HG03095 (cell line): Measurements from ENCODE around the gene PDE6B.
"Not testable (repeated sequence)": the region's sequence is repeated elsewhere in the genome, so short reads cannot be mapped to it uniquely, and the experiment has no call there.

Experiments
- ATAC-seq: cut with Tn5 transposase; IDR thresholded peaks from one replicate; pipeline ENCODE4 v1.9.1; 2021; ENCODE audit warnings: moderate library complexity; ENCODE audit not compliant: unreplicated experiment

The PDE6B gene

GRCh38 chr4:624705-625590 is at the start of gene PDE6B:
PDE6B (plus strand) TSS chr4:625573; CDS start chr4:625627, 54 bp downstream.
- ATAC-seq: no peak

- no peak for ATAC-seq
Observed at GRCh38 chr4:576245-576821, 49.0 kb upstream of the PDE6B start, which contains the start of gene TMEM271. TMEM271 (minus strand) TSS chr4:576295; CDS start chr4:576062, 233 bp downstream.

GRCh38 chr4:576991-577498 is 48.3 kb upstream of the PDE6B start:
- no peak for ATAC-seq

- no peak for ATAC-seq
Observed at GRCh38 chr4:577499-578450, 47.6 kb upstream of the PDE6B start.

GRCh38 chr4:578451-579443 is 46.6 kb upstream of the PDE6B start:
- ATAC-seq: no peak

- no peak for ATAC-seq
Observed at GRCh38 chr4:579543-580175, 45.7 kb upstream of the PDE6B start.

- no peak for ATAC-seq
Observed at GRCh38 chr4:581181-581580, 44.2 kb upstream of the PDE6B start.

- ATAC-seq: no peak
Observed at GRCh38 chr4:581753-582361, 43.5 kb upstream of the PDE6B start.

- ATAC-seq: no peak
Observed at GRCh38 chr4:583820-584219, 41.6 kb upstream of the PDE6B start.

GRCh38 chr4:587671-588350 is 37.6 kb upstream of the PDE6B start:
- ATAC-seq: no peak

- no peak for ATAC-seq
Observed at GRCh38 chr4:588351-588849, 37.0 kb upstream of the PDE6B start.

GRCh38 chr4:589219-589963 is 36.0 kb upstream of the PDE6B start:
- no peak for ATAC-seq

GRCh38 chr4:590313-590841 is 35.0 kb upstream of the PDE6B start:
- no peak for ATAC-seq

GRCh38 chr4:592178-592577 is 33.2 kb upstream of the PDE6B start:
- ATAC-seq: not testable (repeated sequence)

GRCh38 chr4:592825-593520 is 32.4 kb upstream of the PDE6B start:
- no peak for ATAC-seq

GRCh38 chr4:598925-599324 is 26.4 kb upstream of the PDE6B start:
- ATAC-seq: no peak

- no peak for ATAC-seq
Observed at GRCh38 chr4:600166-600565, 25.2 kb upstream of the PDE6B start.
